ENCODE results near the gene BIRC7.

Gene BIRC7

DNA sequence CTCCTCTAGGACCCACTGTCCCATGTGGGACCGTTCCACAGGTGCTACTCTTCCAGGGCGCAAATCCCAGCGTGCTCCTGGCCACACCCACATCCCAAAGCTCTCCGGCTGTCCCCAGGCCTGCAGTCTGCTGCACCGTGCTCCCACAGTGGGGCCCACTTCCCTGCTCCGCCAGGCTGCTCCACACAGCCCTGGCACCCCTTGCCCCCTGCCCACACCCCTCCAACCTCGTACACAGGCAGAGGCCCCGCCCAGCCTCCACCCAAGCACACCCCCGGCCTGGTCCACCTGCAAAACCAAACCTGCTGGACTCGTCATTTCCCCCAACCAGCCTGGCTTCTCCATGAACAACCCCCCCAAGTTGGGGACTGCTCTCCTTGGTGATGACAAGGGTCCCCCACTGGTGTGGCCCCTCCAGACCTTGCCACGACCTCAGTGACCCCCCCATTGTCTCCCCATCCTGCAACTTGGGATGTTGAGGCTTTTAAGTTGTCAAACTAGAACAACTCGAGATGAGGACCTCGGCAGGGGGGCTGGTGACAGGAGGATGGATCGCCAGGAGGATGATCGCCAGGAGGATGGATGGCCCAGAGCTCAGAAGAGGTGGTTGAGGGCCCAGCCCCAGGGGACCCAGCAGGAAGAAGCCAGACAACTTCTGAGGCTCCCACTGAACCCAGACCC is 46.9 kb upstream of the BIRC7 start:
- no peak overlapping the region for H3K27ac ChIP-seq
- H3K36me3 ChIP-seq: no peaks in the 10 kb centered on the region
- no peak overlapping the region for H3K4me3 ChIP-seq
- DNase-seq: no peak
- no peaks in the 10 kb centered on the region for H3K9me3 ChIP-seq
- intact Hi-C loops (cut with DNase I; ENCODE audit: low total_unique reads): no loop called here
- TF ChIP-seq, protein P1, sequence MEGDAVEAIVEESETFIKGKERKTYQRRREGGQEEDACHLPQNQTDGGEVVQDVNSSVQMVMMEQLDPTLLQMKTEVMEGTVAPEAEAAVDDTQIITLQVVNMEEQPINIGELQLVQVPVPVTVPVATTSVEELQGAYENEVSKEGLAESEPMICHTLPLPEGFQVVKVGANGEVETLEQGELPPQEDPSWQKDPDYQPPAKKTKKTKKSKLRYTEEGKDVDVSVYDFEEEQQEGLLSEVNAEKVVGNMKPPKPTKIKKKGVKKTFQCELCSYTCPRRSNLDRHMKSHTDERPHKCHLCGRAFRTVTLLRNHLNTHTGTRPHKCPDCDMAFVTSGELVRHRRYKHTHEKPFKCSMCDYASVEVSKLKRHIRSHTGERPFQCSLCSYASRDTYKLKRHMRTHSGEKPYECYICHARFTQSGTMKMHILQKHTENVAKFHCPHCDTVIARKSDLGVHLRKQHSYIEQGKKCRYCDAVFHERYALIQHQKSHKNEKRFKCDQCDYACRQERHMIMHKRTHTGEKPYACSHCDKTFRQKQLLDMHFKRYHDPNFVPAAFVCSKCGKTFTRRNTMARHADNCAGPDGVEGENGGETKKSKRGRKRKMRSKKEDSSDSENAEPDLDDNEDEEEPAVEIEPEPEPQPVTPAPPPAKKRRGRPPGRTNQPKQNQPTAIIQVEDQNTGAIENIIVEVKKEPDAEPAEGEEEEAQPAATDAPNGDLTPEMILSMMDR (IDR thresholded peaks at IDR 0.05): no peak
- no peaks in the 10 kb centered on the region for H3K4me1 ChIP-seq
- H3K27me3 ChIP-seq: peaks cover 0 to 6% of the 10 kb centered on the region in 2 donors

DNA sequence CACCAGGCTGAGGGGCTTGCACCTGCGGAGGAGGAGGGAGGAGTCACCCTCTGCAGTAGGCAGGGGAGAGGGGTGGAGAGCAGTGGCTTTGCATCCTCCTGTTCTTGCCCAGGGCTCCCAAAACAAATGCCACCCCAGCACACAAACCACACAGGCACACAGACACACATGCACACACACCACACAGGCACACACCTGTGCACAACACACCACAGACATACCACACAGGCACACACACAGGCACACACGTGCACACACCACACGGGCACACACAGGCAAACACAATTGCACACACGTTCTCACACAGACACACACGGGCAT is 46.4 kb upstream of the BIRC7 start:
- intact Hi-C loops (cut with DNase I; ENCODE audit: low total_unique reads): no loop called here
- peaks cover 0 to 1% of the 10 kb centered on the region in 2 donors for H3K27me3 ChIP-seq

DNA sequence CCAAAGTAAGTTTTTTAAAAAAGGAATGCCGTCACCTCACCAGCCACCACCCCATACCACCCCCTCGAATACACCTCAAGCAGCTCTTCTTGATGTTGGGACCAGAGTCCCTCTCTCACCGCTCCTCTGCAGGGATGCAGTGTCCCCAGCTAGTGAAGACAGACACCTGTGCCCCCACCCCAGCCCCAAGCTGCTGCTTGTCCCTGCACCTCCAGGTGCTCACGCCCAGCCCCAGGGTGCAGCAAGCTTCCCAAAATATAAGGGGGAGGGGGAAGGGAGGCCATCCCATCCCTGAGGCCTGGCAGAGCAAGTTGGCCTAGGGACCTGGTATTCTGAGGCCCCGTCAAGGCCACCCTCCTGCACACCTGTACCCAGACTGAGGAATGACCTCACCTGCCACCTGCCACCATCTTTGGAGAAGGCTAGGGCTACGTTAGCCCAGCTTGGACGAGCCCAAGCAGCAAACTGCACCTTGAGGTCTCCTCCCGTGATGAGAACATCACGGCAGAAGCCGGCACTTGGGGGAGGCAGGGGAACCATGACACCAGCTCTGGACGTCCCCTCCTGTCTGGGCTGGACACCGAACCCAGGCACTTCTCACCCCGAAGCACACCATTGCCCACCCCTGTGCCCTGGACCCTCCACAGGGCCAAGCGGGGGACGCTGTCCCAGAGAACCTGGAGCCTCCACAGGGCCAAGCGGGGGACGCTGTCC is 45.7 kb upstream of the BIRC7 start:
- TF ChIP-seq, protein P1 (IDR thresholded peaks at IDR 0.05): no peak
- H3K36me3 ChIP-seq: peaks cover 0 to 10% (median 5%) of the 10 kb centered on the region in 3 donors
- no peaks in the 10 kb centered on the region for H3K9me3 ChIP-seq
- H3K27ac ChIP-seq: no peak overlapping the region
- H3K4me1 ChIP-seq: no peaks in the 10 kb centered on the region
- DNase-seq: no peak
- intact Hi-C loops (cut with DNase I; ENCODE audit: low total_unique reads): no loop called here
- no peak overlapping the region for H3K4me3 ChIP-seq
- H3K27me3 ChIP-seq: no peaks in the 10 kb centered on the region

More for the DNA sequence above, 46.4 kb upstream of the BIRC7 start:
- H3K27ac ChIP-seq: no peak overlapping the region
- H3K9me3 ChIP-seq: no peaks in the 10 kb centered on the region
- TF ChIP-seq, protein P1 (IDR thresholded peaks at IDR 0.05): no peak
- DNase-seq: no peak
- H3K4me3 ChIP-seq: no peak overlapping the region
- no peaks in the 10 kb centered on the region for H3K4me1 ChIP-seq
- H3K36me3 ChIP-seq: peaks cover 0 to 2% (median 0%) of the 10 kb centered on the region in 3 donors

DNA sequence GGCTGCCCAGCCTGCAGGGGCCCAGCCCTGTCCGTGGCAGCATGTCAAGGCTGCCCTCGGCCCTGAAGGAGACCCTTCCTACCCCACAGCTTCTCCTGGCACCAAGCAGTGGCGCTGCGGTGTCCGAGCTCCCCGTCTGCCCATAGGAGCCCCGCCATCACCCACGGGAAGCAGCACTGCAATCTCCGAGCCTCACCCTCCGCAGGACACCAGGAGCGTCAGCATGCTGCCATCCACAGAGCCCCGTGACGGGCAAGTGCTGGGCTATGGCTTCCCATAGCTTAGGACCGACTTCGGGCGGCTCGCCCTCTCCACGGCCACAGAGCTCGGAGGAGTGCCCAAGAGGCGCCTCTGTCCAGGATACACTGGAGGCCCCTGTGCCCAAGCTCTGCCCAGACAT is 44.9 kb upstream of the BIRC7 start:
- Histone ChIP-seq H3K4me1 (no peaks in the 10 kb centered on the region), H3K27me3 (no peaks in the 10 kb centered on the region), H3K27ac (no peak overlapping the region), H3K9me3 (no peaks in the 10 kb centered on the region), H3K4me3 (no peak overlapping the region), H3K36me3 (peaks cover 0 to 18% (median 13%) of the 10 kb centered on the region in 3 donors)
- TF ChIP-seq, protein P1 (IDR thresholded peaks at IDR 0.05): no peak
- intact Hi-C loops (cut with DNase I; ENCODE audit: low total_unique reads): no loop called here
- no peak for DNase-seq

DNA sequence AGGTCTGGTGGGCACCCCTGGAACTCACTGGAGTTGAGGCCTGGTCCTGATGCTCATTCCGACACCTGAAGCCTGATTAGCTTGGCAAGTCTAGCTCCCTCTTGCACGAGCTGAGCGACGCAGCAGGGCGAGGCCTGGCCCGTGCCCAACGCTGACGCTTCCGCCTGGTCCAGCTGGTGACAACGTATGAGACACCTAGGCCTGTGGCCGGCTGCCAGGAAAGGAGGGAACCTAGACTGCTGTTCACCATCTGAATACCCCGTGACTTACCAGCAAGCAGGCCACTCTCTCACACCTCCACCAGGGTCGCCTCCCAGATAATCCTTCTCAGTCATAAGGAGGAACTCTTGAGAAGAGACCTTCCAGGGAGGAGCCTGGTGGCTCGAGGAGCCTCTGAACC is 44.3 kb upstream of the BIRC7 start:
- Histone ChIP-seq H3K4me1 (no peaks in the 10 kb centered on the region), H3K4me3 (no peak overlapping the region), H3K27ac (no peak overlapping the region), H3K9me3 (no peaks in the 10 kb centered on the region), H3K27me3 (no peaks in the 10 kb centered on the region), H3K36me3 (peaks cover 0 to 19% (median 14%) of the 10 kb centered on the region in 3 donors)
- TF ChIP-seq, protein P1 (IDR thresholded peaks at IDR 0.05): no peak
- DNase-seq: no peak
- intact Hi-C loops (cut with DNase I; ENCODE audit: low total_unique reads): no loop called here
